HL-60 (cell line): ENCODE results near the gene DOK6.

ENCODE experiments used
- DNase-seq, 2 experiments: peaks; one replicate each; pipeline ENCODE4 v3.0.0-alpha.2; 2010 to 2020; ENCODE audit warnings: low read depth in 1 of 2, low spot score in 1 of 2
- H3K27ac ChIP-seq: fragments of 250-450 bp; sonication (Bioruptor Pico); replicated peaks from 2 replicates; pipeline ENCODE4 v1.5.1; 2020; ENCODE audit warnings: mild to moderate bottlenecking, moderate library complexity
- H3K27me3 ChIP-seq: fragments of 250-450 bp; sonication (Bioruptor Pico); 2 replicates; pipeline ENCODE4 v1.5.1; 2021; ENCODE audit warnings: mild to moderate bottlenecking, moderate library complexity; ENCODE audit not compliant: insufficient read depth, poor library complexity, severe bottlenecking
- H3K4me3 ChIP-seq: replicated peaks from 2 replicates; pipeline ENCODE4 v1.5.1; 2011; ENCODE audit warnings: mild to moderate bottlenecking, control low read depth, low read length; ENCODE audit not compliant: insufficient read depth
- CTCF ChIP-seq: IDR thresholded peaks from one replicate; pipeline ENCODE4 v1.5.1; 2011; ENCODE audit warnings: low read length, control low read depth, inconsistent platforms; ENCODE audit not compliant: insufficient read depth
- GABPA ChIP-seq: IDR thresholded peaks from 2 replicates; pipeline ENCODE4 v1.6.1; 2012; ENCODE audit warnings: low read depth
- POLR2AphosphoS5 ChIP-seq: IDR thresholded peaks from 2 replicates; pipeline ENCODE4 v1.6.1; 2012; ENCODE audit warnings: low read depth
- SPI1 ChIP-seq: IDR thresholded peaks from 2 replicates; pipeline ENCODE4 v1.6.1; 2012; ENCODE audit warnings: low read depth, mild to moderate bottlenecking, borderline replicate concordance
- TF ChIP-seq, protein P1 (sequence below): IDR thresholded peaks from 2 replicates; pipeline ENCODE4 v1.6.1; 2012; ENCODE audit warnings: low read depth; ENCODE audit not compliant: insufficient replicate concordance

DOK6 gene

GRCh38 chr18:69402533-69402989 lies 1.9 kb downstream of the DOK6 start:
- H3K27ac ChIP-seq, result no peak overlapping the region
- H3K4me3 ChIP-seq, result no peak overlapping the region
- no peak for DNase-seq
- peaks cover 46% of the 10 kb centered on the region for H3K27me3 ChIP-seq
- TF ChIP-seq SPI1 (no peak), GABPA (no peak), CTCF (no peak), POLR2AphosphoS5 (no peak)
- TF ChIP-seq, protein P1, sequence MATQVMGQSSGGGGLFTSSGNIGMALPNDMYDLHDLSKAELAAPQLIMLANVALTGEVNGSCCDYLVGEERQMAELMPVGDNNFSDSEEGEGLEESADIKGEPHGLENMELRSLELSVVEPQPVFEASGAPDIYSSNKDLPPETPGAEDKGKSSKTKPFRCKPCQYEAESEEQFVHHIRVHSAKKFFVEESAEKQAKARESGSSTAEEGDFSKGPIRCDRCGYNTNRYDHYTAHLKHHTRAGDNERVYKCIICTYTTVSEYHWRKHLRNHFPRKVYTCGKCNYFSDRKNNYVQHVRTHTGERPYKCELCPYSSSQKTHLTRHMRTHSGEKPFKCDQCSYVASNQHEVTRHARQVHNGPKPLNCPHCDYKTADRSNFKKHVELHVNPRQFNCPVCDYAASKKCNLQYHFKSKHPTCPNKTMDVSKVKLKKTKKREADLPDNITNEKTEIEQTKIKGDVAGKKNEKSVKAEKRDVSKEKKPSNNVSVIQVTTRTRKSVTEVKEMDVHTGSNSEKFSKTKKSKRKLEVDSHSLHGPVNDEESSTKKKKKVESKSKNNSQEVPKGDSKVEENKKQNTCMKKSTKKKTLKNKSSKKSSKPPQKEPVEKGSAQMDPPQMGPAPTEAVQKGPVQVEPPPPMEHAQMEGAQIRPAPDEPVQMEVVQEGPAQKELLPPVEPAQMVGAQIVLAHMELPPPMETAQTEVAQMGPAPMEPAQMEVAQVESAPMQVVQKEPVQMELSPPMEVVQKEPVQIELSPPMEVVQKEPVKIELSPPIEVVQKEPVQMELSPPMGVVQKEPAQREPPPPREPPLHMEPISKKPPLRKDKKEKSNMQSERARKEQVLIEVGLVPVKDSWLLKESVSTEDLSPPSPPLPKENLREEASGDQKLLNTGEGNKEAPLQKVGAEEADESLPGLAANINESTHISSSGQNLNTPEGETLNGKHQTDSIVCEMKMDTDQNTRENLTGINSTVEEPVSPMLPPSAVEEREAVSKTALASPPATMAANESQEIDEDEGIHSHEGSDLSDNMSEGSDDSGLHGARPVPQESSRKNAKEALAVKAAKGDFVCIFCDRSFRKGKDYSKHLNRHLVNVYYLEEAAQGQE, result no peak

- no peak for DNase-seq
- Histone ChIP-seq H3K27ac (no peak overlapping the region), H3K4me3 (no peak overlapping the region), H3K27me3 (peaks cover under 1% of the 10 kb centered on the region)
- no peak for TF ChIP-seq SPI1
- TF ChIP-seq CTCF, result no peak
- TF ChIP-seq, protein P1, result no peak
- TF ChIP-seq GABPA, result no peak
- TF ChIP-seq POLR2AphosphoS5, result no peak
Observed at GRCh38 chr18:69408522-69408921, 7.8 kb downstream of the DOK6 start.

DNA sequence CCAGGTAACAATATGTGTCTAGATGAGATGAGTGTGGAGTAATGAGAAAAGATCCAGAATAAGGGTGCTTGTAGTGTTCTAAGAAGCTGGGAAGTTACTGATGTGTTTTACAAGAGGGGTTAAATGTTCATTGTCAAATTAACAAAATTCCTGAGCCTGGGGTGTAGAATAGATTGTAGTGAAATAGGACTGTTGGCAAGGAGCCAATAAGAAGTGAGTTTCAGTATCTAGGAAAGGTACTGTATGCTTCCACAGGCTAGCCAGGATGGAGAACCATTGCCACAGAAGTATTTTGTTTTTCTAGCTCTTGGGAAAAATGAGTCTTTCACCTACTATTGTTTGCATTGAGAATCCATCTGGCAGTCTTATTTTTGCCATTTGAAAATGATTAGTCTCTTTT lies 10.5 kb downstream of the DOK6 start:
- Histone ChIP-seq H3K27me3 (no peaks in the 10 kb centered on the region), H3K4me3 (no peak overlapping the region), H3K27ac (no peak overlapping the region)
- TF ChIP-seq GABPA, result no peak
- TF ChIP-seq SPI1, result no peak
- no peak for TF ChIP-seq POLR2AphosphoS5
- TF ChIP-seq, protein P1, result no peak
- TF ChIP-seq CTCF, result no peak
- no peak for DNase-seq
